ENCODE results near the gene EXD2. TPM values are rescaled to one million over a fixed set of nuclear protein-coding genes. Genes with fewer than 3 reads are reported as not detected.

EXD2 gene
- total RNA-seq, 1 donor from 2014 or later, result 31.2 TPM

- Mint-ChIP-seq H3K4me3 (ENCODE audit: unreplicated experiment) (no peak overlapping the region), H3K9me3 (ENCODE audit: unreplicated experiment) (peaks cover 3% of the 10 kb centered on the region), H3K36me3 (ENCODE audit: unreplicated experiment) (no peaks in the 10 kb centered on the region), H3K27me3 (ENCODE audit: unreplicated experiment) (peaks cover 2% of the 10 kb centered on the region), H3K4me1 (ENCODE audit: low read depth, unreplicated experiment) (peaks cover 30% of the 10 kb centered on the region), H3K27ac (ENCODE audit: unreplicated experiment) (no peak overlapping the region)
- no peak for DNase-seq
- no peak for TF ChIP-seq CTCF (IDR thresholded peaks at IDR 0.05; ENCODE audit: partially characterized antibody, unreplicated experiment)
Measured at GRCh38 chr14:69268223-69268622, 76.9 kb downstream of the EXD2 start.

- no peak for TF ChIP-seq CTCF (IDR thresholded peaks at IDR 0.05; ENCODE audit: partially characterized antibody, unreplicated experiment)
- DNase-seq, result no peak
- Mint-ChIP-seq H3K9me3 (ENCODE audit: unreplicated experiment) (peaks cover 3% of the 10 kb centered on the region), H3K36me3 (ENCODE audit: unreplicated experiment) (no peaks in the 10 kb centered on the region), H3K27me3 (ENCODE audit: unreplicated experiment) (peaks cover 2% of the 10 kb centered on the region), H3K4me1 (ENCODE audit: low read depth, unreplicated experiment) (peaks cover 25% of the 10 kb centered on the region), H3K27ac (ENCODE audit: unreplicated experiment) (no peak overlapping the region), H3K4me3 (ENCODE audit: unreplicated experiment) (no peak overlapping the region)
Measured at GRCh38 chr14:69268763-69269162, 77.5 kb downstream of the EXD2 start.

GRCh38 chr14:69269381-69269780, 78.1 kb downstream of the EXD2 start:
- Mint-ChIP-seq H3K4me1 (ENCODE audit: low read depth, unreplicated experiment) (peaks cover 20% of the 10 kb centered on the region), H3K36me3 (ENCODE audit: unreplicated experiment) (no peaks in the 10 kb centered on the region), H3K4me3 (ENCODE audit: unreplicated experiment) (no peak overlapping the region), H3K9me3 (ENCODE audit: unreplicated experiment) (peaks cover 3% of the 10 kb centered on the region), H3K27ac (ENCODE audit: unreplicated experiment) (no peak overlapping the region), H3K27me3 (ENCODE audit: unreplicated experiment) (peaks cover 2% of the 10 kb centered on the region)
- TF ChIP-seq CTCF (IDR thresholded peaks at IDR 0.05; ENCODE audit: partially characterized antibody, unreplicated experiment), result no peak
- no peak for DNase-seq

- no peak for TF ChIP-seq CTCF (IDR thresholded peaks at IDR 0.05; ENCODE audit: partially characterized antibody, unreplicated experiment)
- no peak overlapping the region for H3K27ac Mint-ChIP-seq (ENCODE audit: unreplicated experiment)
- H3K4me3 Mint-ChIP-seq (ENCODE audit: unreplicated experiment), result no peak overlapping the region
- no peaks in the 10 kb centered on the region for H3K36me3 Mint-ChIP-seq (ENCODE audit: unreplicated experiment)
- H3K4me1 Mint-ChIP-seq (ENCODE audit: low read depth, unreplicated experiment), result peaks cover 17% of the 10 kb centered on the region
- DNase-seq, result no peak
- peaks cover under 1% of the 10 kb centered on the region for H3K27me3 Mint-ChIP-seq (ENCODE audit: unreplicated experiment)
- H3K9me3 Mint-ChIP-seq (ENCODE audit: unreplicated experiment), result peaks cover 3% of the 10 kb centered on the region
Measured at GRCh38 chr14:69270097-69270496, 78.8 kb downstream of the EXD2 start.

DNA sequence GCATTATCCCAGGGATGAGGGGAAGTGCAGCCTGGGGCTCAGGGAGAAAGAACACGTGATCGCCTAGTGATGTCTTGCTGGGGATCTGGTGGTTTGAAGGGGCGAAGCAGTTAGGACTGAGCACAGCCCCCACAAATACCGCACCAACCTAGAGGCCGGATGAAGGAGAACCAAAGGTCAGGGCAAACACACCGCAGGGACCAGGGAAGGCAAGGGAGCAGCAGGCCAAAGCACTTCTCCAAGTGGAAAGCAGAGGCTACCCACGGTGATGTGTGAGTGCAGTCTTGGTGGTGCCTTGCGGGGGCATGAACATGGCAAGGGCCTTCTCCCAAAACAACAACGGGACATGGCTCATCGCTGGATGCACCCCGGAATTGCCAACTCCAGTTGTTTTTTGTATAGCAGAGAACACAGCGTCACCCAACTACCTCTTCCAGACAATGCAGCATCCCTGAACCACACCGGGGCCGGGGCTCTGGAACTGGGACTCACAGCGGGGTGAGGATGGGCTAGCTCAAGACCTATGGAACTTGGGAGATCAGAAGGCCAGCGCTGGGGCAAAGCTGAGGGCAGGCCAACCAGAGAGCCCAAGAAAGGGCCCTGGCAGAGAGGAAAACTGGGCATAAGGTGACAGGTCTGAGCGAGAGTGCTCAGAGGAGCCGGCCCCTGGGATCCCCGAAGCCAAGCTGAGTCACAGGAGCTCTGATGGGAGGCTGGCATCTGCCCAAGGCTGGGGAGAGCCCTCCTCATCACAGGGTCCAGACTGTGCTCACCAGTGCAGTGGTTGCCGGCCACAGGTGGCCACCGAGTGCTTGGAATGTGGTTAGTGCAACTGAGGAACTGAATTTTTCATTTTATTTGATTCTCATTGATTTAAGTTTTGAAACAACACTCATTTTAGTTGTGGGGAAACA, 79.8 kb downstream of the EXD2 start:
- H3K4me1 Mint-ChIP-seq (ENCODE audit: low read depth, unreplicated experiment), result peaks cover 14% of the 10 kb centered on the region
- no peaks in the 10 kb centered on the region for H3K36me3 Mint-ChIP-seq (ENCODE audit: unreplicated experiment)
- H3K27ac Mint-ChIP-seq (ENCODE audit: unreplicated experiment), result no peak overlapping the region
- H3K27me3 Mint-ChIP-seq (ENCODE audit: unreplicated experiment), result no peaks in the 10 kb centered on the region
- DNase-seq, result no peak
- no peak for TF ChIP-seq CTCF (IDR thresholded peaks at IDR 0.05; ENCODE audit: partially characterized antibody, unreplicated experiment)
- H3K9me3 Mint-ChIP-seq (ENCODE audit: unreplicated experiment), result peaks cover 3% of the 10 kb centered on the region
- H3K4me3 Mint-ChIP-seq (ENCODE audit: unreplicated experiment), result no peak overlapping the region

Data from glutamatergic neuron (in vitro differentiated cells).